Right hindlimb (tissue), 1 donor: ENCODE data around the gene TMEM184A.

Experiments used
- DNase-seq: peaks from one replicate; pipeline ENCODE4 v3.0.0-alpha.2; 2018

TMEM184A gene

GRCh38 chr7:1499367-1500029 lies 56.5 kb downstream of the TMEM184A start:
- DNase-seq, result no peak

- no peak for DNase-seq
Measured at GRCh38 chr7:1498370-1499305, 57.4 kb downstream of the TMEM184A start.

- no peak for DNase-seq
Measured at GRCh38 chr7:1497293-1497927, 58.6 kb downstream of the TMEM184A start.

DNA sequence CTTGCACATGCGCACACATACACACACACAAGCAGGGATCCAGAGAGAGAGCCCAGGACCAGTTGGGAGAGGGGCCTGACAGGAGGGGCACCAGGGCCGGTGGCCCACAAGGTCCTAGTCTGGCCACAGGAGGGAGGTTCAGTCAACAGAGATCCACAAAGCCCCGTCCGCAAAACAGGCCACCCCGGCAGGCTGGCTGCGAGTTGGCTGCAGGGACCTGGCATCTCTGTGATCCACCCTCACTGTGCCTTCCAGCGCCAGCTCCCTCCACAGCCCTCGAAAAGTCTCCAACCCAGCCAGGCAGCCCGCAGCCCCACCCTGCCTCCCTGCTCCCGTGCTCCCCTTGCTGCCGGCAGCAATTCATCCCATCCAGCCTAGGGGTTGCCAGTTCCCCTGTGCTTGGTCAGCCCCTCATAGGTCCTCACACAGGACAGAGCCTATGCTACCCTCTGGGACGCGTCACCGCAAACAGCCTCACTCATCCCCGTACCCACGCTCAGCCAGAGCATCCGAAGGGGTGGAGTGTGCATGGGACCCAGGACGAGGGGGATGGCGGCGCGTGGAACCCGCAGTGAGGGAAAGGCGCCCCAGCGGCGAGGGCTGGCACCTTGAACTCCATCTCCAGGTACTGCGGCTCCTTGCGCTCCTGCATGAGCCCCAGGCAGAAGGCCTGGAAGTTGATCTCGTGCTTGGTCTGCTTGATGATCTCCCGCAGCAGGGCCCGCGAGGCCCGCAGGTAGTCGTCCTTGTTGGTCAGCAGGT lies 59.3 kb downstream of the TMEM184A start:
- no peak for DNase-seq

- DNase-seq, result no peak
Measured at GRCh38 chr7:1495564-1496242, 60.3 kb downstream of the TMEM184A start.

- DNase-seq, result no peak
Measured at GRCh38 chr7:1494866-1495563, 61.0 kb downstream of the TMEM184A start.

DNA sequence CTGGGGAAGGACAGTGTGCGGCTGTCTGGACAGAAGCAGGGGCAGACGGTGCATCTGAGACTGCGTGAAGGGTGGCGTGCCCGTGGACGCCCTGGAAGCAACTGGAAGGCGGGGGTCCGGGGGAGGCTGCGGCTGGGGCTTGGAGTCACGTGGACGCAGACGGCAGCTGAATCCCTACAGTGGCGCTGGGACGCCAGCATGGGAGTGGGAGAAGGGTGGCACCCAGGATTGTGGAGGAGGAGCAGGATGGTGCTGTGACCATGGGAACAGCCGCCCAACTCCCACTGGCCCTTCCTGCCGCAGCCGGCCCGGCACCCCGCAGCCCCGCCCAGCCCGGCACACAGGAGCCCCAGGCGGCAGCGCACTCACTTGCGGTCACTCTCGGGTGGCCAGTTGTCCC lies 61.6 kb downstream of the TMEM184A start:
- no peak for DNase-seq

- DNase-seq, result no peak
Measured at GRCh38 chr7:1493571-1493970, 62.4 kb downstream of the TMEM184A start.

GRCh38 chr7:1493129-1493528 lies 62.9 kb downstream of the TMEM184A start:
- DNase-seq, result no peak

GRCh38 chr7:1492640-1493039 lies 63.4 kb downstream of the TMEM184A start:
- no peak for DNase-seq
